Measurements from ENCODE around the gene PEX16.

GRCh38 chr11:45945397-45945999 is 27.8 kb upstream of the PEX16 start:
- TF ChIP-seq ZSCAN5A (CRISPR knock-in tag; IDR thresholded peaks at IDR 0.05; ENCODE audit: borderline replicate concordance) (no peak), RFXAP (CRISPR knock-in tag; IDR thresholded peaks at IDR 0.05; ENCODE audit: borderline replicate concordance) (no peak), ZNF136 (CRISPR knock-in tag; IDR thresholded peaks at IDR 0.05; ENCODE audit: low read depth) (no peak), ZSCAN30 (CRISPR knock-in tag; IDR thresholded peaks at IDR 0.05) (no peak), SMC3 (IDR thresholded peaks at IDR 0.05; ENCODE audit: low read length) (no peak), THAP9 (CRISPR knock-in tag; IDR thresholded peaks at IDR 0.05; ENCODE audit: borderline replicate concordance) (no peak), EZH2 (conservative IDR thresholded peaks at IDR 0.05; ENCODE audit: low read depth, low read length) (no peak), ETV5 (CRISPR knock-in tag; IDR thresholded peaks at IDR 0.05; ENCODE audit: borderline replicate concordance) (no peak)
